A673 (cell line): ENCODE measurements around the gene TCF7L1.

ENCODE experiments used
- EZH2 ChIP-seq: fragments of 200-600 bp; sonication (generic); IDR thresholded peaks from 2 replicates; pipeline ENCODE4 v1.6.1; 2017; ENCODE audit warnings: borderline replicate concordance, low read depth, mild to moderate bottlenecking, mixed read lengths, antibody characterized with exemption, low read length; ENCODE audit not compliant: poor library complexity, severe bottlenecking
- TF ChIP-seq, protein P1 (sequence below): fragments of 300-800, 200-600 bp; sonication (generic); conservative IDR thresholded peaks from 2 replicates; pipeline ENCODE4 v1.5.1; 2017; ENCODE audit warnings: low read depth, mild to moderate bottlenecking, antibody characterized with exemption, low read length, moderate library complexity, mixed read lengths

- TF ChIP-seq, protein P1, sequence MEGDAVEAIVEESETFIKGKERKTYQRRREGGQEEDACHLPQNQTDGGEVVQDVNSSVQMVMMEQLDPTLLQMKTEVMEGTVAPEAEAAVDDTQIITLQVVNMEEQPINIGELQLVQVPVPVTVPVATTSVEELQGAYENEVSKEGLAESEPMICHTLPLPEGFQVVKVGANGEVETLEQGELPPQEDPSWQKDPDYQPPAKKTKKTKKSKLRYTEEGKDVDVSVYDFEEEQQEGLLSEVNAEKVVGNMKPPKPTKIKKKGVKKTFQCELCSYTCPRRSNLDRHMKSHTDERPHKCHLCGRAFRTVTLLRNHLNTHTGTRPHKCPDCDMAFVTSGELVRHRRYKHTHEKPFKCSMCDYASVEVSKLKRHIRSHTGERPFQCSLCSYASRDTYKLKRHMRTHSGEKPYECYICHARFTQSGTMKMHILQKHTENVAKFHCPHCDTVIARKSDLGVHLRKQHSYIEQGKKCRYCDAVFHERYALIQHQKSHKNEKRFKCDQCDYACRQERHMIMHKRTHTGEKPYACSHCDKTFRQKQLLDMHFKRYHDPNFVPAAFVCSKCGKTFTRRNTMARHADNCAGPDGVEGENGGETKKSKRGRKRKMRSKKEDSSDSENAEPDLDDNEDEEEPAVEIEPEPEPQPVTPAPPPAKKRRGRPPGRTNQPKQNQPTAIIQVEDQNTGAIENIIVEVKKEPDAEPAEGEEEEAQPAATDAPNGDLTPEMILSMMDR: no peak
- no peak for TF ChIP-seq EZH2
Measured at GRCh38 chr2:85273738-85274731, 140.8 kb downstream of the TCF7L1 start.
